Gastrocnemius medialis (tissue), 4 donors: ENCODE measurements around the gene GRIK4. TPM values are rescaled to one million over a fixed set of nuclear protein-coding genes. Genes with fewer than 3 reads are reported as not detected.
A peak's percentile ranks its signal among the peaks of the same experiment; 100 is the strongest.

Experiments used
- ATAC-seq, 2 donors: fragments of 150-250 bp; one replicate each; pipeline ENCODE4 v1.9.1; 2016
- DNase-seq, 2 donors: peaks; one replicate each; pipeline ENCODE4 v3.0.0-alpha.2; 2019
- H3K27ac ChIP-seq, 4 donors: fragments of 200-600 bp; sonication (generic); 1 replicate in 1 of 4; 2 replicates in 3 of 4; pipeline ENCODE4 v1.5.1; 2016 to 2018; ENCODE audit warnings: mild to moderate bottlenecking in 2 of 4, moderate library complexity in 1 of 4
- H3K27me3 ChIP-seq, 3 donors: fragments of 200-600 bp; sonication (generic) in 2 of 3; 1 replicate in 1 of 3; 2 replicates in 2 of 3; pipeline versions ENCODE4 v1.5.1 to v1.6.0; 2016 to 2019; ENCODE audit warnings: mild to moderate bottlenecking in 1 of 3, moderate library complexity in 1 of 3
- H3K36me3 ChIP-seq, 2 donors: fragments of 200-600 bp; sonication (generic) in 1 of 2; one replicate each; pipeline ENCODE4 v1.5.1; 2017 to 2018
- H3K4me1 ChIP-seq, 2 donors: fragments of 200-600 bp; sonication (generic) in 1 of 2; one replicate each; pipeline ENCODE4 v1.5.1; 2016 to 2017; ENCODE audit warnings: mild to moderate bottlenecking in 2 of 2
- H3K4me3 ChIP-seq, 4 donors: fragments of 200-600 bp; sonication (generic) in 3 of 4; 1 replicate in 1 of 4; 2 replicates in 3 of 4; pipeline ENCODE4 v1.5.1; 2016 to 2019; ENCODE audit warnings: mild to moderate bottlenecking in 2 of 4
- H3K9me3 ChIP-seq, 3 donors: fragments of 200-600 bp; sonication (generic) in 2 of 3; 1 replicate in 1 of 3; 2 replicates in 2 of 3; pipeline ENCODE4 v1.5.1; 2016 to 2019
- POLR2A ChIP-seq, 2 donors: fragments of 450-650 bp; IDR thresholded peaks; one replicate each; pipeline ENCODE4 v1.6.1; 2017; ENCODE audit warnings: antibody characterized with exemption in 2 of 2, mild to moderate bottlenecking in 2 of 2, moderate library complexity in 2 of 2
- in situ Hi-C, 4 donors: fragments of 200-750 bp; cut with MboI; loops; one replicate each; pipeline versions ENCODE4 v1.15.0 to v1.8.0; 2017; ENCODE audit warnings: low sequenced_read_pairs in 4 of 4
- intact Hi-C: fragments of 100-400 bp; cut with DNase I; formaldehyde crosslinking; loops from one replicate; pipeline ENCODE4 v1.15.1; 2023; ENCODE audit warnings: low total_unique reads
- total RNA-seq, 4 donors: library from RNA; depleted of rRNA; stranded (reverse); fragments of >200 nt; gene quantifications; one replicate each; pipeline versions ENCODE4 v1.1.0 to v1.2.3, GENCODE V29; 2016
- TF ChIP-seq, protein P1 (sequence below), 5 experiments: fragments of 450-650 bp in 3 of 5; fragments of 200-600 bp in 2 of 5; sonication (generic) in 2 of 5; IDR thresholded peaks in 4 of 5; conservative IDR thresholded peaks in 1 of 5; 1 replicate in 4 of 5; 2 replicates in 1 of 5; pipeline ENCODE4 v1.5.1; 2016 to 2019; ENCODE audit warnings: antibody characterized with exemption in 5 of 5, mild to moderate bottlenecking in 3 of 5, moderate library complexity in 3 of 5

GRIK4 gene
- total RNA-seq, 4 donors from 2014 or later = 0.42 TPM; not detected in 3

DNA sequence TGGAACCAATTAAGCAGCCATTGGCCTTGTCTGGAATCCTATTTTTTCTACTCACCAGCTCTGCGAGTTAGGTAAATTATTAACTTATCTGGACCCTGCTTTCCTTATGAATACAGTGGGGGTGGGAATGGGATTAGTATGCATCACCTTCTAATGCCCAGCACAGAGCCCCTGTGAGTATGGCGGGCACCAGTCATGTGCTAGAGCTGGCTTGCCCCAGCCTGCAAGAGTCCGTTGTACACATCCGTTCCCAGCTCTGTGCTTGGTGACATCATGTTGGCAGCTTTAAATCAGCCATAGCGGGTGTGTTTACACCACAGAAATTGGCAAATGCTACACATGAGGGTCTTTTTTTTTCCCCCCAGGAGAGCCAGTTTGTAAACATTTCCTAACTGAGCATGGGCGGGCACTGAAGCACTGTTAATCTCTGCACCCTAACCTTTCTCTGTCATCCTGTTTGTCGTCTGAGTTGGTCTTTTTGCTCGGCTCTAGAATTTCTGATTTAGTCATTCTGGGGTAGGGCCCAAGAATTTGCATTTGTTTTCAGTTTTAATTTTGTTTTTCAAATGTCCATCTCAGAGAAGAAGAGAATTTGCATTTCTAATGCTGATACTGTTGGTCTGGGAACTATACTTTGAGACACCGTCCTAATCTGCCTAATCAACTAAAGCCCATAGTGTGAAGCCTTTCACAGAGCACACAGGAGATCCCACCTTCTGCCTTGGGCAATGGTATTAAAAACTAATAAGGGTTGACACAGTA is 382.1 kb downstream of the GRIK4 start:
- Histone ChIP-seq H3K4me3 (no peak overlapping the region), H3K9me3 (no peaks in the 10 kb centered on the region), H3K4me1 (no peaks in the 10 kb centered on the region), H3K27ac (no peak overlapping the region), H3K27me3 (peaks cover 0 to 13% (median 0%) of the 10 kb centered on the region in 3 donors), H3K36me3 (no peaks in the 10 kb centered on the region)
- intact Hi-C loops (no loop called here), in situ Hi-C loops (no loop called here)
- ATAC-seq (no peak), DNase-seq (no peak)
- TF ChIP-seq, protein P1, sequence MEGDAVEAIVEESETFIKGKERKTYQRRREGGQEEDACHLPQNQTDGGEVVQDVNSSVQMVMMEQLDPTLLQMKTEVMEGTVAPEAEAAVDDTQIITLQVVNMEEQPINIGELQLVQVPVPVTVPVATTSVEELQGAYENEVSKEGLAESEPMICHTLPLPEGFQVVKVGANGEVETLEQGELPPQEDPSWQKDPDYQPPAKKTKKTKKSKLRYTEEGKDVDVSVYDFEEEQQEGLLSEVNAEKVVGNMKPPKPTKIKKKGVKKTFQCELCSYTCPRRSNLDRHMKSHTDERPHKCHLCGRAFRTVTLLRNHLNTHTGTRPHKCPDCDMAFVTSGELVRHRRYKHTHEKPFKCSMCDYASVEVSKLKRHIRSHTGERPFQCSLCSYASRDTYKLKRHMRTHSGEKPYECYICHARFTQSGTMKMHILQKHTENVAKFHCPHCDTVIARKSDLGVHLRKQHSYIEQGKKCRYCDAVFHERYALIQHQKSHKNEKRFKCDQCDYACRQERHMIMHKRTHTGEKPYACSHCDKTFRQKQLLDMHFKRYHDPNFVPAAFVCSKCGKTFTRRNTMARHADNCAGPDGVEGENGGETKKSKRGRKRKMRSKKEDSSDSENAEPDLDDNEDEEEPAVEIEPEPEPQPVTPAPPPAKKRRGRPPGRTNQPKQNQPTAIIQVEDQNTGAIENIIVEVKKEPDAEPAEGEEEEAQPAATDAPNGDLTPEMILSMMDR (IDR thresholded peaks at IDR 0.05 in 4 of 5, conservative IDR thresholded peaks at IDR 0.05 in 1 of 5) = no peak
- TF ChIP-seq POLR2A (IDR thresholded peaks at IDR 0.05) = no peak

DNA sequence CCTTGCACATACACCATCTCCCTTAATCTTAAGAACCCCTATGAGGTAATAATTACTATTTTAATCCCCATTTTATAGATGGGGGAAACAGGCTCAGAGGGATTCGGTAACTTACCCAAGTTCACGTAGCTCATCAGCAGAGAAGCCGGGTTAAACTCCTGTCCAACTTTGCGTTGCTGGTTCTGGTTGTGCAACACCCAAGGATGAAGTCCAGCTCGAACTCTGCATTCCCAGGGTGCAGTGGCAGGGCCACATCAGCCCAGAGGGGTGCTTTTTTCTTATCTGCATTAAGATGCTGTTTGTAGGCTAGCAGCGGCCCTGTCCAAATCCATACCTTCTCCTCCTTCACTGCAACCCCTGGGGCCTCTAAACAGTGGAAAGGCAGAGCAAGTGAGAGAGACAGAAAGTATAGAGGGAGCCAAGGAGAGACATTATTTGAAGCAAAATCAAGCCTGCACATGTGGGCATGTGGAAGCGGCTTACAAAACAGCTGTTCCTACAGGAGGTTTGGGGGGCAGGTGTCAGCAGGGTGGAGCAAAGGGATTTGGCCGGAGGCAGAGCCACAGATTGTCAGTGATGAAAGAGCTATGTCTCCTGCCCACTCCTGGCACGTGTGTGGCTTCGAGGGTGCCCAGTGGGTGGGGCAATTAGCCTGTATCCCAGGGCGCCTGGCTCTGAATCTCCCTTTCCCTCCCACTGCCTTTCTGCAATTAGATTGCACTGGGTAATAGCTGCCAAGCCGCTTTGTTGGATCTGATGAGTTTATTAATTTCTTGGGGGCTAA is 382.8 kb downstream of the GRIK4 start:
- intact Hi-C loops = no loop called here
- TF ChIP-seq POLR2A (IDR thresholded peaks at IDR 0.05) = no peak
- TF ChIP-seq, protein P1 (IDR thresholded peaks at IDR 0.05 in 4 of 5, conservative IDR thresholded peaks at IDR 0.05 in 1 of 5) = no peak
- H3K27me3 ChIP-seq = peaks cover 0 to 13% (median 0%) of the 10 kb centered on the region in 3 donors
- no peak overlapping the region for H3K4me3 ChIP-seq
- H3K27ac ChIP-seq = no peak overlapping the region
- peak in 1 of 2 donors; percentile 16 for DNase-seq
- ATAC-seq = peak in 1 of 2 donors; percentile 41
- no peaks in the 10 kb centered on the region for H3K36me3 ChIP-seq
- in situ Hi-C loops = no loop called here
- no peaks in the 10 kb centered on the region for H3K4me1 ChIP-seq
- H3K9me3 ChIP-seq = no peaks in the 10 kb centered on the region

DNA sequence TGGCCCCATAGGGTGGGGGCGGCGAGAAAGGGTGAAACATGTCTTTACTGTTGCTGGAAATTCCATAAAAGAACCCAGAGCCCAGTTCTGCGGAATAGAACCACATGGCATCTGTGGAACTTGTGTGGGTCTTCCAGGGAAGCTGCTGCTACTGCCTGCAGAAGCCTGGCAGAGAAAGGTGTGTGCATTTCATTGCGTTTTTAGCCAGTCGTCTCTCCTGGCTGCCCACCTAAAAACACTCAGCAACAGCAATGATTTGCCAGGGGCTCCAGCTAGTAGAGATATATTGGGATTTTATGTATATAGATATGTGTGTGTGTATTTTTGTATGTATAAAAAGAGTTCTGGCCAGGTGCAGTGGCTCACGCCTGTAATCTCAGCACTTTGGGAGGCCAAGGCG is 385.1 kb downstream of the GRIK4 start:
- intact Hi-C loops (no loop called here), in situ Hi-C loops (no loop called here)
- TF ChIP-seq, protein P1 (IDR thresholded peaks at IDR 0.05 in 4 of 5, conservative IDR thresholded peaks at IDR 0.05 in 1 of 5) = no peak
- TF ChIP-seq POLR2A (IDR thresholded peaks at IDR 0.05) = no peak
- Histone ChIP-seq H3K36me3 (no peaks in the 10 kb centered on the region), H3K4me3 (no peak overlapping the region), H3K4me1 (no peaks in the 10 kb centered on the region), H3K9me3 (no peaks in the 10 kb centered on the region), H3K27me3 (peaks cover 0 to 13% (median 0%) of the 10 kb centered on the region in 3 donors), H3K27ac (no peak overlapping the region)
- ATAC-seq = no peak
- no peak for DNase-seq

DNA sequence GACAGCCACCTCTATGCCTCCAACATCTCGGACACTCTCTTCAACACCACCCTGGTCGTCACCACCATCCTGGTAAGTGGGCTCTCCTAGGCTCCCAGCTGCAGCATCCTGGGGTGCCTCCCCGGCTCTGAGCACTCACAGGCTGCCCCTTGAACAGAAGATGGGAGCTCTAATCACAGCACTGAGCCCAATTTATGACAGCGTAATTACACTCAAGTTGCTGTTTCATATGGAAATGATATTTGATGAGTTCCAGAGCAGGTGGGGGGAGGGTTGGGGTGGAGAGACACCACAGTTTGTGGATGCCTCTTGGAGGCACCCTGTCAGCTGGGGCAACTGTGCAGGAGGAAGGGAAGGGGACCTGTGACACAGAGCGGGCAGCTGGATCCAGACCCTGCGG is 387.0 kb downstream of the GRIK4 start:
- H3K27me3 ChIP-seq = peaks cover 0 to 13% (median 0%) of the 10 kb centered on the region in 3 donors
- H3K27ac ChIP-seq = no peak overlapping the region
- intact Hi-C loops (no loop called here), in situ Hi-C loops (no loop called here)
- H3K4me1 ChIP-seq = no peaks in the 10 kb centered on the region
- no peaks in the 10 kb centered on the region for H3K9me3 ChIP-seq
- no peak overlapping the region for H3K4me3 ChIP-seq
- ATAC-seq = no peak
- DNase-seq = no peak
- TF ChIP-seq, protein P1 (IDR thresholded peaks at IDR 0.05 in 4 of 5, conservative IDR thresholded peaks at IDR 0.05 in 1 of 5) = no peak
- TF ChIP-seq POLR2A (IDR thresholded peaks at IDR 0.05) = no peak
- no peaks in the 10 kb centered on the region for H3K36me3 ChIP-seq
